Measurements from ENCODE around the gene CIAO1. TPM values are rescaled to one million over a fixed set of nuclear protein-coding genes. Genes with fewer than 3 reads are reported as not detected.

The CIAO1 gene
- total and polyA plus RNA-seq, 2 of the 13 experiments (the other 11 are each of a cell fraction or from before 2014, with no cell fraction given) = 99.3 to 120 TPM

- TF ChIP-seq ZNF513 (CRISPR knock-in tag; conservative IDR thresholded peaks at IDR 0.05) = no peak
- TF ChIP-seq ZNF780A (CRISPR knock-in tag; IDR thresholded peaks at IDR 0.05) = peak; percentile 21; the same call in 1 of the 2 replicates
- no peak for TF ChIP-seq ZNF550 (CRISPR knock-in tag; IDR thresholded peaks at IDR 0.05; ENCODE audit: borderline replicate concordance)
- peak; percentile 71; the same call in 1 of the 2 replicates for TF ChIP-seq KDM5B (CRISPR knock-in tag; IDR thresholded peaks at IDR 0.05; ENCODE audit: borderline replicate concordance)
- TF ChIP-seq ZFP90 (CRISPR knock-in tag; IDR thresholded peaks at IDR 0.05; ENCODE audit: borderline replicate concordance) = no peak
- no peak for TF ChIP-seq CCDC6 (CRISPR knock-in tag; IDR thresholded peaks at IDR 0.05)
- no peak for TF ChIP-seq ZNF251 (CRISPR knock-in tag; IDR thresholded peaks at IDR 0.05)
- TF ChIP-seq PLSCR1 (CRISPR knock-in tag; IDR thresholded peaks at IDR 0.05; ENCODE audit: borderline replicate concordance) = no peak
- TF ChIP-seq ZNF577 (CRISPR knock-in tag; IDR thresholded peaks at IDR 0.05; ENCODE audit: borderline replicate concordance, low read depth) = no peak
- peak; percentile 35; the same call in 1 of the 2 replicates for TF ChIP-seq GABPB1 (CRISPR knock-in tag; IDR thresholded peaks at IDR 0.05)
- TF ChIP-seq MAFF (IDR thresholded peaks at IDR 0.05; ENCODE audit: low read depth, low read length) = no peak
- no peak for TF ChIP-seq CREBL2 (CRISPR knock-in tag; IDR thresholded peaks at IDR 0.05; ENCODE audit: borderline replicate concordance)
- no peak for TF ChIP-seq HNRNPH1 (optimal IDR thresholded peaks at IDR 0.05; ENCODE audit: low read depth, low read length)
- TF ChIP-seq ZNF281 (CRISPR knock-in tag; IDR thresholded peaks at IDR 0.05; ENCODE audit: borderline replicate concordance) = no peak
- 0 out of 2 replicates have a peak, but pooled peaks have one; percentile 65 for TF ChIP-seq ZC3H13 (CRISPR knock-in tag; IDR thresholded peaks at IDR 0.05)
- TF ChIP-seq PRMT3 (CRISPR knock-in tag; IDR thresholded peaks at IDR 0.05; ENCODE audit: borderline replicate concordance, low read depth) = no peak
- no peak for TF ChIP-seq ARHGAP35 (CRISPR knock-in tag; IDR thresholded peaks at IDR 0.05; ENCODE audit: borderline replicate concordance)
- TF ChIP-seq ZFY (CRISPR knock-in tag; IDR thresholded peaks at IDR 0.05) = no peak
These were observed 14.2 kb upstream of the CIAO1 start (continued) for GRCh38 chr2:96251721-96252292.

Data from HepG2 (cell line).